Activated CD4-positive, alpha-beta T cell treated with anti-CD3 and anti-CD28 coated beads, Interleukin-2, amount 50 U/mL, for 16 hours (primary cell): ENCODE measurements around the gene TSKU.
"Not testable (repeated sequence)": the region's sequence is repeated elsewhere in the genome, so short reads cannot be mapped to it uniquely, and the experiment has no call there.

ENCODE experiments used
- DNase-seq: peaks from one replicate; pipeline ENCODE4 v3.0.0-alpha.2; 2020

Gene TSKU

GRCh38 chr11:76791002-76791770 is 8.0 kb downstream of the TSKU start:
- DNase-seq = not testable (repeated sequence)

- DNase-seq = no peak
Measured at GRCh38 chr11:76791861-76792260, 8.7 kb downstream of the TSKU start.

GRCh38 chr11:76792505-76793264 is 9.5 kb downstream of the TSKU start:
- no peak for DNase-seq

GRCh38 chr11:76793391-76794291 is 10.5 kb downstream of the TSKU start:
- DNase-seq = no peak

- no peak for DNase-seq
Measured at GRCh38 chr11:76794371-76795289, 11.5 kb downstream of the TSKU start.

- DNase-seq = no peak
Measured at GRCh38 chr11:76795290-76795935, 12.3 kb downstream of the TSKU start.

GRCh38 chr11:76795936-76796441 is 12.8 kb downstream of the TSKU start:
- no peak for DNase-seq

- no peak for DNase-seq
Measured at GRCh38 chr11:76796511-76797198, 13.5 kb downstream of the TSKU start.

- DNase-seq = no peak
Measured at GRCh38 chr11:76797341-76798201, 14.4 kb downstream of the TSKU start.

- no peak for DNase-seq
Measured at GRCh38 chr11:76798202-76798581, 15.0 kb downstream of the TSKU start.

GRCh38 chr11:76798671-76799065 is 15.5 kb downstream of the TSKU start:
- no peak for DNase-seq

- DNase-seq = peak; percentile 75
Measured at GRCh38 chr11:76799066-76799804, 16.1 kb downstream of the TSKU start.

- no peak for DNase-seq
Measured at GRCh38 chr11:76800466-76801200, 17.5 kb downstream of the TSKU start.

- DNase-seq = no peak
Measured at GRCh38 chr11:76801225-76801624, 18.1 kb downstream of the TSKU start.

- DNase-seq = no peak
Measured at GRCh38 chr11:76801736-76802135, 18.6 kb downstream of the TSKU start.

- DNase-seq = no peak
Measured at GRCh38 chr11:76802151-76802550, 19.0 kb downstream of the TSKU start.

- DNase-seq = no peak
Measured at GRCh38 chr11:76802621-76803020, 19.5 kb downstream of the TSKU start.

- no peak for DNase-seq
Measured at GRCh38 chr11:76803023-76803422, 19.9 kb downstream of the TSKU start.
